ENCODE measurements around the gene BTAF1. TPM values are rescaled to one million over a fixed set of nuclear protein-coding genes. Genes with fewer than 3 reads are reported as not detected.
"Not testable (repeated sequence)": the region's sequence is repeated elsewhere in the genome, so short reads cannot be mapped to it uniquely, and the experiment has no call there.

Gene BTAF1
- total and polyA plus RNA-seq, 2 donors = 14.4 to 81.8 TPM

- Histone ChIP-seq H3K4me3 (ENCODE audit: low read depth, low read length) (no peak overlapping the region), H3K4me1 (ENCODE audit: insufficient read depth) (no peaks in the 10 kb centered on the region), H3K27ac (ENCODE audit: low read depth) (no peak overlapping the region), H3K36me3 (ENCODE audit: insufficient read depth) (peaks cover 6% of the 10 kb centered on the region)
- no peak for DNase-seq (ENCODE audit: extremely low spot score)
- 93% methylated on average over 1 of the region's 1 CpG for WGBS
These were observed 91.0 kb downstream of the BTAF1 start for GRCh38 chr10:92014620-92015019.

- 67% methylated on average over 4 of the region's 4 CpGs for WGBS
- H3K36me3 ChIP-seq (ENCODE audit: insufficient read depth) = peaks cover 5% of the 10 kb centered on the region
- no peak overlapping the region for H3K27ac ChIP-seq (ENCODE audit: low read depth)
These were observed 101.1 kb downstream of the BTAF1 start for GRCh38 chr10:92024700-92025099.

GRCh38 chr10:92025340-92025739, 101.8 kb downstream of the BTAF1 start:
- not testable (repeated sequence) for H3K4me1 ChIP-seq (ENCODE audit: insufficient read depth); H3K27ac ChIP-seq (ENCODE audit: low read depth); H3K36me3 ChIP-seq (ENCODE audit: insufficient read depth); DNase-seq (ENCODE audit: extremely low spot score); H3K4me3 ChIP-seq (ENCODE audit: low read depth, low read length)
- 63% methylated on average over 3 of the region's 3 CpGs for WGBS

More at GRCh38 chr10:92024700-92025099, 101.1 kb downstream of the BTAF1 start:
- Histone ChIP-seq H3K4me3 (ENCODE audit: low read depth, low read length) (no peak overlapping the region), H3K4me1 (ENCODE audit: insufficient read depth) (no peaks in the 10 kb centered on the region)
- no peak for DNase-seq (ENCODE audit: extremely low spot score)

GRCh38 chr10:92027141-92027540, 103.6 kb downstream of the BTAF1 start:
- 85% methylated on average over 4 of the region's 4 CpGs for WGBS
- no peaks in the 10 kb centered on the region for H3K4me1 ChIP-seq (ENCODE audit: insufficient read depth)
- H3K27ac ChIP-seq (ENCODE audit: low read depth) = no peak overlapping the region
- no peak overlapping the region for H3K4me3 ChIP-seq (ENCODE audit: low read depth, low read length)
- no peak for DNase-seq (ENCODE audit: extremely low spot score)
- peaks cover 5% of the 10 kb centered on the region for H3K36me3 ChIP-seq (ENCODE audit: insufficient read depth)

- 96% methylated on average over 3 of the region's 3 CpGs for WGBS
- H3K36me3 ChIP-seq (ENCODE audit: insufficient read depth) = peaks cover 3% of the 10 kb centered on the region
- no peak for DNase-seq (ENCODE audit: extremely low spot score)
- no peaks in the 10 kb centered on the region for H3K4me1 ChIP-seq (ENCODE audit: insufficient read depth)
- H3K27ac ChIP-seq (ENCODE audit: low read depth) = no peak overlapping the region
- H3K4me3 ChIP-seq (ENCODE audit: low read depth, low read length) = no peak overlapping the region
These were observed 108.0 kb downstream of the BTAF1 start for GRCh38 chr10:92031580-92031979.

GRCh38 chr10:92033070-92033469, 109.5 kb downstream of the BTAF1 start:
- not testable (repeated sequence) for H3K4me3 ChIP-seq (ENCODE audit: low read depth, low read length); H3K4me1 ChIP-seq (ENCODE audit: insufficient read depth); DNase-seq (ENCODE audit: extremely low spot score); H3K36me3 ChIP-seq (ENCODE audit: insufficient read depth); H3K27ac ChIP-seq (ENCODE audit: low read depth)
- WGBS = 71% methylated on average over 3 of the region's 3 CpGs

GRCh38 chr10:92038949-92039348, 115.4 kb downstream of the BTAF1 start:
- 88% methylated on average over 1 of the region's 1 CpG for WGBS
- H3K4me3 ChIP-seq (ENCODE audit: low read depth, low read length) = no peak overlapping the region
- H3K4me1 ChIP-seq (ENCODE audit: insufficient read depth) = no peaks in the 10 kb centered on the region
- no peak overlapping the region for H3K27ac ChIP-seq (ENCODE audit: low read depth)
- H3K36me3 ChIP-seq (ENCODE audit: insufficient read depth) = no peaks in the 10 kb centered on the region
- DNase-seq (ENCODE audit: extremely low spot score) = no peak

- 66% methylated on average over 5 of the region's 5 CpGs for whole genome bisulfite sequencing
- no peak for DNase-seq (ENCODE audit: extremely low spot score)
- Histone ChIP-seq H3K4me1 (ENCODE audit: insufficient read depth) (no peaks in the 10 kb centered on the region), H3K36me3 (ENCODE audit: insufficient read depth) (no peaks in the 10 kb centered on the region), H3K4me3 (ENCODE audit: low read depth, low read length) (no peak overlapping the region), H3K27ac (ENCODE audit: low read depth) (no peak overlapping the region)
These were observed 119.0 kb downstream of the BTAF1 start for GRCh38 chr10:92042541-92042940.

- WGBS = 48% methylated on average over 37 of the region's 37 CpGs
- Histone ChIP-seq H3K36me3 (ENCODE audit: insufficient read depth) (no peaks in the 10 kb centered on the region), H3K4me1 (ENCODE audit: insufficient read depth) (no peaks in the 10 kb centered on the region), H3K27ac (ENCODE audit: low read depth) (no peak overlapping the region), H3K4me3 (ENCODE audit: low read depth, low read length) (no peak overlapping the region)
- DNase-seq (ENCODE audit: extremely low spot score) = no peak
These were observed 122.1 kb downstream of the BTAF1 start for GRCh38 chr10:92045641-92046106.

GRCh38 chr10:92047215-92047614, 123.6 kb downstream of the BTAF1 start:
- Histone ChIP-seq H3K36me3 (ENCODE audit: insufficient read depth) (no peaks in the 10 kb centered on the region), H3K27ac (ENCODE audit: low read depth) (no peak overlapping the region), H3K4me3 (ENCODE audit: low read depth, low read length) (no peak overlapping the region), H3K4me1 (ENCODE audit: insufficient read depth) (no peaks in the 10 kb centered on the region)
- DNase-seq (ENCODE audit: extremely low spot score) = no peak

- DNase-seq (ENCODE audit: extremely low spot score) = no peak
- WGBS = 87% methylated on average over 18 of the region's 18 CpGs
- Histone ChIP-seq H3K4me1 (ENCODE audit: insufficient read depth) (no peaks in the 10 kb centered on the region), H3K36me3 (ENCODE audit: insufficient read depth) (no peaks in the 10 kb centered on the region), H3K4me3 (ENCODE audit: low read depth, low read length) (no peak overlapping the region), H3K27ac (ENCODE audit: low read depth) (no peak overlapping the region)
These were observed 128.5 kb downstream of the BTAF1 start for GRCh38 chr10:92052088-92052487.

GRCh38 chr10:92052741-92053140, 129.2 kb downstream of the BTAF1 start:
- WGBS = 72% methylated on average over 5 of the region's 5 CpGs
- no peak for DNase-seq (ENCODE audit: extremely low spot score)
- no peak overlapping the region for H3K27ac ChIP-seq (ENCODE audit: low read depth)
- no peaks in the 10 kb centered on the region for H3K36me3 ChIP-seq (ENCODE audit: insufficient read depth)
- H3K4me3 ChIP-seq (ENCODE audit: low read depth, low read length) = no peak overlapping the region
- no peaks in the 10 kb centered on the region for H3K4me1 ChIP-seq (ENCODE audit: insufficient read depth)

- H3K4me3 ChIP-seq (ENCODE audit: low read depth, low read length) = no peak overlapping the region
- H3K36me3 ChIP-seq (ENCODE audit: insufficient read depth) = no peaks in the 10 kb centered on the region
- H3K4me1 ChIP-seq (ENCODE audit: insufficient read depth) = no peaks in the 10 kb centered on the region
- H3K27ac ChIP-seq (ENCODE audit: low read depth) = no peak overlapping the region
- no peak for DNase-seq (ENCODE audit: extremely low spot score)
These were observed 131.2 kb downstream of the BTAF1 start for GRCh38 chr10:92054807-92055206.

- WGBS = 56% methylated on average over 1 of the region's 1 CpG
These were observed 138.7 kb downstream of the BTAF1 start for GRCh38 chr10:92062273-92062672.

GRCh38 chr10:92064506-92064905, 140.9 kb downstream of the BTAF1 start:
- Histone ChIP-seq H3K4me3 (ENCODE audit: low read depth, low read length) (no peak overlapping the region), H3K36me3 (ENCODE audit: insufficient read depth) (no peaks in the 10 kb centered on the region), H3K27ac (ENCODE audit: low read depth) (no peak overlapping the region), H3K4me1 (ENCODE audit: insufficient read depth) (no peaks in the 10 kb centered on the region)
- WGBS = 96% methylated on average over 2 of the region's 2 CpGs
- DNase-seq (ENCODE audit: extremely low spot score) = no peak

More at GRCh38 chr10:92062273-92062672, 138.7 kb downstream of the BTAF1 start:
- no peaks in the 10 kb centered on the region for H3K4me1 ChIP-seq (ENCODE audit: insufficient read depth)
- no peak overlapping the region for H3K4me3 ChIP-seq (ENCODE audit: low read depth, low read length)
- no peak overlapping the region for H3K27ac ChIP-seq (ENCODE audit: low read depth)
- H3K36me3 ChIP-seq (ENCODE audit: insufficient read depth) = no peaks in the 10 kb centered on the region
- DNase-seq (ENCODE audit: extremely low spot score) = no peak
